Stomach (tissue), 9 donors: ENCODE data around the gene MBP. TPM values are rescaled to one million over a fixed set of nuclear protein-coding genes. Genes with fewer than 3 reads are reported as not detected.

Experiments used
- DNase-seq, 2 donors: peaks; one replicate each; pipeline versions ENCODE4 v3.0.0 to v3.0.0-alpha.2; 2013 to 2019
- H3K27ac ChIP-seq, 5 donors: fragments of 200-600 bp in 4 of 5; sonication (generic) in 4 of 5; one replicate each; pipeline ENCODE4 v1.5.1; 2013 to 2019; ENCODE audit warnings: mild to moderate bottlenecking in 1 of 5, moderate library complexity in 1 of 5
- H3K27me3 ChIP-seq, 3 donors: fragments of 200-600 bp; sonication (generic); one replicate each; pipeline ENCODE4 v1.5.1; 2017 to 2019; ENCODE audit warnings: mixed run types in 1 of 3
- H3K36me3 ChIP-seq, 4 donors: fragments of 200-600 bp; sonication (generic); 1 replicate in 3 of 4; 2 replicates in 1 of 4; pipeline ENCODE4 v1.5.1; 2016 to 2019
- H3K4me1 ChIP-seq, 4 donors: fragments of 200-600 bp; sonication (generic); one replicate each; pipeline ENCODE4 v1.5.1; 2016 to 2019
- H3K4me3 ChIP-seq, 4 donors: fragments of 200-600 bp; sonication (generic) in 3 of 4; one replicate each; pipeline ENCODE4 v1.5.1; 2016 to 2019; ENCODE audit warnings: mild to moderate bottlenecking in 1 of 4
- H3K9me3 ChIP-seq, 4 donors: fragments of 200-600 bp; sonication (generic); one replicate each; pipeline ENCODE4 v1.5.1; 2016 to 2019
- EP300 ChIP-seq: sonication (generic); formaldehyde crosslinking; IDR thresholded peaks from one replicate; pipeline ENCODE4 v1.6.1; 2017; ENCODE audit warnings: antibody characterized with exemption
- POLR2A ChIP-seq, 4 donors: fragments of 450-650 bp; IDR thresholded peaks; one replicate each; pipeline ENCODE4 v1.6.1; 2016; ENCODE audit warnings: antibody characterized with exemption in 4 of 4, control low read depth in 2 of 4, mild to moderate bottlenecking in 1 of 4, moderate library complexity in 1 of 4
- POLR2AphosphoS5 ChIP-seq, 3 donors: sonication (generic); formaldehyde crosslinking; IDR thresholded peaks; one replicate each; pipeline ENCODE4 v1.6.1; 2016; ENCODE audit warnings: antibody characterized with exemption in 3 of 3
- WGBS, 5 donors: extraction: QIAGEN DNeasy Blood & Tissue Kit in 3 of 5; methylation state at CpG; one replicate each; pipeline versions ENCODE4 v1.1.5 to v1.1.7; 2013 to 2018; 5-methylcytosine and 5-hydroxymethylcytosine counted together
- intact Hi-C: fragments of 100-400 bp; cut with DNase I; formaldehyde crosslinking; loops from one replicate; pipeline ENCODE4 v1.15.1; 2023; ENCODE audit warnings: low total_unique reads
- polyA plus RNA-seq, 3 donors: library from polyadenylated mRNA; stranded (reverse); fragments of 200-250 nt; gene quantifications; one replicate each; pipeline ENCODE4 v1.2.3, GENCODE V29; 2013
- total RNA-seq, 5 donors: library from RNA; depleted of rRNA; stranded (reverse); fragments of >200 nt; gene quantifications; one replicate each; pipeline versions ENCODE4 v1.1.0 to v1.2.3, GENCODE V29; 2014 to 2016
- TF ChIP-seq, protein P1 (sequence below), 7 experiments: fragments of 450-650 bp in 4 of 7; fragments of 200-600 bp in 3 of 7; sonication (generic) in 3 of 7; IDR thresholded peaks; one replicate each; pipeline ENCODE4 v1.5.1; 2016 to 2019; ENCODE audit warnings: antibody characterized with exemption in 7 of 7, control low read depth in 2 of 7, mild to moderate bottlenecking in 1 of 7
- donor health status: healthy with polysubstance abuse.
- donor health status: Bipolar disorder and iron deficiency.
- donor health status: healthy.

Gene MBP
- total and polyA plus RNA-seq, 8 donors, result 7.9 to 407 (median 33.3) TPM

DNA sequence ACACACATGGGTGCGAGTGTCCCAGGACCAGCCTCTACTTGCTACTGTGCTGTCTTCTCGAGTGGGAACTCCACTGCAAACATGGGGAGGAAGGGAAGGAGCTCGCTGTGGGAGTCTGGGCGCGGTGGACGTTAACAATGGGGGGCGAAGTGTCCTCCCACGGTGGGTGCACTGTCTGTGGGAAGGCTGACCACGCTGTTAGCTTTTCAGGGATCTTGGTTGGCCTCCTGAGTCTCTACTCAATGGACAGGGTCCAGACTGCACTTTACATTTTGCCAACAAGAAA is 146.7 kb downstream of the MBP start:
- TF ChIP-seq, protein P1, sequence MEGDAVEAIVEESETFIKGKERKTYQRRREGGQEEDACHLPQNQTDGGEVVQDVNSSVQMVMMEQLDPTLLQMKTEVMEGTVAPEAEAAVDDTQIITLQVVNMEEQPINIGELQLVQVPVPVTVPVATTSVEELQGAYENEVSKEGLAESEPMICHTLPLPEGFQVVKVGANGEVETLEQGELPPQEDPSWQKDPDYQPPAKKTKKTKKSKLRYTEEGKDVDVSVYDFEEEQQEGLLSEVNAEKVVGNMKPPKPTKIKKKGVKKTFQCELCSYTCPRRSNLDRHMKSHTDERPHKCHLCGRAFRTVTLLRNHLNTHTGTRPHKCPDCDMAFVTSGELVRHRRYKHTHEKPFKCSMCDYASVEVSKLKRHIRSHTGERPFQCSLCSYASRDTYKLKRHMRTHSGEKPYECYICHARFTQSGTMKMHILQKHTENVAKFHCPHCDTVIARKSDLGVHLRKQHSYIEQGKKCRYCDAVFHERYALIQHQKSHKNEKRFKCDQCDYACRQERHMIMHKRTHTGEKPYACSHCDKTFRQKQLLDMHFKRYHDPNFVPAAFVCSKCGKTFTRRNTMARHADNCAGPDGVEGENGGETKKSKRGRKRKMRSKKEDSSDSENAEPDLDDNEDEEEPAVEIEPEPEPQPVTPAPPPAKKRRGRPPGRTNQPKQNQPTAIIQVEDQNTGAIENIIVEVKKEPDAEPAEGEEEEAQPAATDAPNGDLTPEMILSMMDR (IDR thresholded peaks at IDR 0.05), result no peak
- TF ChIP-seq EP300 (no peak), POLR2A (IDR thresholded peaks at IDR 0.05) (no peak), POLR2AphosphoS5 (IDR thresholded peaks at IDR 0.05) (no peak)

DNA sequence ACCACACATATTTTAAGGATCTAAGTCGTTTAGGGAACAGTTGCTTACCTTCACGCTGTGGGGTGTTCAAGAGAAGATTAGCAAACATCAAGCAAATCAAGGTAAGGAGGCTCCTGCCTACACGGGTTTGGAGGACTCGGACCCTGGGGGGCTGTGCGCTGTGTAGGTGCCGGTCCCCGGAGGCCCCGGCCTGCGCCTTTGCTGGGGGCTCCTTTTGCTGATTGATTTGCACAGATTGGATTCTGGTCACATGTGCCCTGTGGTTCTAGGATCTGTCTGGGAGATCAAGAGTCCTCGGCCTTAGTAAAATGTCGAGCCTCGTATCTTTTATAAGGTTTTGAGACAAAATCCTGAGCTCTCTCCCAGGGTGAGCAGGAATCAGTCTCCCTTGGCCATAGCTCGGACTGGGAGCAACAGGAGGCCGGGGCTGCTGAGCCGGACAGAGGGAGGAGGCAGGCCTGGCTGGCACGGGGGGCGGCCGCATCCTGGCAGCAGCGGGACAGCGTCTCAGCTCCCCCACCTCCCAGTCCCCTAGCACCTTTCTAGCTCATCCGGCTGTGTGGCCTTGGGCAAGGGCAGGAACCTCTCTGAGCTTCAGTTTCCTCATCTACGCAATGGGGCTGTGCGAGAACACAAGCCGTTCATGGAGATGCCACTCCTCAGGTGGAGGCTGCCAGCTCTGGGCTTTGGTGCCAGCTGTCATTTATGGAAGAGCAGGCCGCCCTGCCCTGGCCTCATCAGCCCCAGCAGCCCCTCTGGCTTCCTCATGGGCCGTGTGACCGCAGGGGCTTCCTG is 147.2 kb downstream of the MBP start:
- no peaks in the 10 kb centered on the region for H3K36me3 ChIP-seq
- intact Hi-C loops, result loop anchor here (10.0 kb wide), 2 partner anchors 61 to 191 kb away; no protein-coding TSS in a partner anchor
- 89 to 94% (median 92%) methylated on average over 24 to 27 of the region's 27 CpGs for WGBS, 5 donors

More for the DNA sequence above, 146.7 kb downstream of the MBP start:
- H3K27ac ChIP-seq, result no peak overlapping the region
- DNase-seq, result no peak
- intact Hi-C loops, result loop anchor here (10.0 kb wide), 2 partner anchors 61 to 191 kb away; no protein-coding TSS in a partner anchor
- H3K9me3 ChIP-seq, result no peaks in the 10 kb centered on the region
- 81 to 92% (median 90%) methylated on average over 9 of the region's 9 CpGs for WGBS, 5 donors
- H3K4me1 ChIP-seq, result peaks cover 8 to 38% (median 27%) of the 10 kb centered on the region in 4 donors
- H3K4me3 ChIP-seq, result no peak overlapping the region
- no peaks in the 10 kb centered on the region for H3K27me3 ChIP-seq
- H3K36me3 ChIP-seq, result no peaks in the 10 kb centered on the region

DNA sequence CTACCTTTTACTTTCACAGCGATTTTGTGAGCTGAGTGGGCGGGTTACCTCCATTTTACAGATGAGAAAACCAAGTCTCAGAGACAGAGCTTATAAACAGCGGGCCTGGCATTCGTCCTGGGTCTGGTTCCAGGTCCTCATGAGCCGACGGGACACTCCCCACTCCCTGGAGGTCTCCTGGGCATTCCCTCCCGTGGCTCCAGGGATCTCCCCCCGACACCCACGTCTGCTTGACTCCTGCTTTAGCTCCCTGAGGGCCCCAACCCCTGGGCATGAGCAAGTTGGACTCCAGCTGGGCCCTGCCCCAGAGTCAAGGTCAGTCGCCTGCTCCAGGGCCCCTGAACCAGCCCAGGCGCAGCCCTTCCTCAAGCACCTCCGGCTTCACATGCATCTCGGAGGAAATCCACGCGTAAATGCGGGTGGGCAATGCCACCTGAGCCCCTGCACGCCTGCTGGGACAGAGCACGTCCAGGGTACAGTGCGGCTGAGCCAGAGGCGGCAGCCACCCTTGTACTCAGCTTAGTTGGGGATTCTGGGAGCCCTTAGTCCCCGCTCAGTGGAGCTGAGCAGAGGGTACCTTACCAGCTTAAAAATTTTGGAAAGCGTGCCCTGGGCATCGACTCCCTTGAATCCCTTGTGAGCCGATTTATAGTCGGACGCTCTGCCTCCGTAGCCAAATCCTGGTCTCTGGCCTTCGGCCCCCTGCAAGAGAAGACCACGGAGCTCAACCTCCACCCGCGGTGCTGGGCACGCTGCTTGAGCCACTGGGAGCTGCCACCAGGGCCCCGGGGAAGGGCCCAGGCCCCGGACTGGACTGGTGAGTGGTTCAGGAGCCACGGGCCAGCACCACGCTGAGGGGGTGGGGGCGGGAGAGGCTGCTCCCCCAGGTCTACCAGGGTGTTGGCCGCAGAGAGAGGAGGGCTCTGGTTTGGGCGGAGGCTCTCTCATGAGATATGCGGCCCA is 148.1 kb downstream of the MBP start:
- Histone ChIP-seq H3K4me3 (no peak overlapping the region), H3K9me3 (no peaks in the 10 kb centered on the region), H3K27me3 (no peaks in the 10 kb centered on the region), H3K27ac (no peak overlapping the region), H3K4me1 (peaks cover 8 to 45% (median 35%) of the 10 kb centered on the region in 4 donors), H3K36me3 (peaks cover 0 to 3% (median under 1%) of the 10 kb centered on the region in 4 donors)
- 78 to 93% (median 90%) methylated on average over 18 to 40 of the region's 40 CpGs for WGBS, 5 donors
- TF ChIP-seq POLR2A (IDR thresholded peaks at IDR 0.05), result no peak
- TF ChIP-seq EP300, result no peak
- TF ChIP-seq, protein P1 (IDR thresholded peaks at IDR 0.05), result no peak
- TF ChIP-seq POLR2AphosphoS5 (IDR thresholded peaks at IDR 0.05), result no peak
- DNase-seq, result no peak
- intact Hi-C loops, result loop anchor here (10.0 kb wide), 2 partner anchors 60 to 190 kb away; no protein-coding TSS in a partner anchor

More for the DNA sequence above, 147.2 kb downstream of the MBP start:
- no peak for DNase-seq
- Histone ChIP-seq H3K27ac (no peak overlapping the region), H3K4me1 (peaks cover 8 to 43% (median 33%) of the 10 kb centered on the region in 4 donors), H3K27me3 (no peaks in the 10 kb centered on the region), H3K9me3 (no peaks in the 10 kb centered on the region), H3K4me3 (no peak overlapping the region)
- TF ChIP-seq POLR2A (IDR thresholded peaks at IDR 0.05) (no peak), EP300 (no peak), POLR2AphosphoS5 (IDR thresholded peaks at IDR 0.05) (no peak)
- TF ChIP-seq, protein P1 (IDR thresholded peaks at IDR 0.05), result no peak

DNA sequence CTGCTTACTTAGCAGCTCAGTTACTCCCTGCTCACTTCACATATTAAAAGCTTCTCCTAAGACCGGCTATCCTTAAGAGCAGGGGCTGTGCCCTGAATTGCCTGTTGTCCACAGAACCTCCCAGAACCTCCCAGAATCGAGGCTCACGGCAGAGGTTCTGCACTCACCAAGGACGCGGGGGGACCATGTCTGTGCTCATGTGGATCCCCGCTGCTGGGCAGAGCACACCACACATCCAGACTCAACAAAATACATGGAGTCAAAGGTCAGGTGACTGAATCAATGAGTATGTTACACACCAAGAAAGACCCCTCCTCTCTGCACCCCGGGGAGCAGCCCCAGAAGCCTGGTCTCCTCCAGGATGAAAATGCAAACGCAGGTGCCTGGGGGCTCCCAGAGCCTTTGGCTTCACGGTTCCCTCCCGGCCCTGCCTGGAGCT is 149.0 kb downstream of the MBP start:
- Histone ChIP-seq H3K9me3 (no peaks in the 10 kb centered on the region), H3K27me3 (no peaks in the 10 kb centered on the region), H3K36me3 (peaks cover 0 to 11% (median 2%) of the 10 kb centered on the region in 4 donors), H3K4me1 (peaks cover 8 to 47% (median 35%) of the 10 kb centered on the region in 4 donors), H3K27ac (no peak overlapping the region), H3K4me3 (no peak overlapping the region)
- 32 to 50% (median 47%) methylated on average over 8 to 10 of the region's 10 CpGs for WGBS, 5 donors
- intact Hi-C loops, result loop anchor here (10.0 kb wide), 2 partner anchors 59 to 189 kb away; no protein-coding TSS in a partner anchor
- TF ChIP-seq, protein P1 (IDR thresholded peaks at IDR 0.05), result no peak
- no peak for TF ChIP-seq POLR2AphosphoS5 (IDR thresholded peaks at IDR 0.05)
- TF ChIP-seq EP300, result no peak
- TF ChIP-seq POLR2A (IDR thresholded peaks at IDR 0.05), result no peak
- no peak for DNase-seq
